SJSA1 (cell line): ENCODE measurements around the gene SYNDIG1. TPM values are rescaled to one million over a fixed set of nuclear protein-coding genes. Genes with fewer than 3 reads are reported as not detected.
A peak's percentile ranks its signal among the peaks of the same experiment; 100 is the strongest.

Experiments used
- DNase-seq, 2 experiments: peaks; one replicate each; pipeline ENCODE4 v3.0.0-alpha.2; 2015 to 2020; ENCODE audit warnings: low spot score in 2 of 2, low read depth in 1 of 2
- H3K27ac ChIP-seq: fragments of 250-450 bp; sonication (Bioruptor Pico); 2 replicates; pipeline ENCODE4 v1.5.1; 2020; ENCODE audit warnings: mild to moderate bottlenecking, moderate library complexity
- H3K27me3 ChIP-seq: fragments of 250-450 bp; sonication (Bioruptor Pico); replicated peaks from 2 replicates; pipeline ENCODE4 v1.5.1; 2020; ENCODE audit warnings: mild to moderate bottlenecking, moderate library complexity
- H3K36me3 ChIP-seq: fragments of 250-450 bp; sonication (Bioruptor Pico); 2 replicates; pipeline ENCODE4 v1.5.1; 2020; ENCODE audit warnings: mild to moderate bottlenecking
- H3K4me1 ChIP-seq: fragments of 250-450 bp; sonication (Bioruptor Pico); replicated peaks from 2 replicates; pipeline ENCODE4 v1.6.1; 2021; ENCODE audit warnings: mild to moderate bottlenecking
- H3K4me3 ChIP-seq: fragments of 250-450 bp; sonication (Bioruptor Pico); 2 replicates; pipeline ENCODE4 v1.5.1; 2020; ENCODE audit warnings: mild to moderate bottlenecking
- H3K9me3 ChIP-seq: fragments of 250-450 bp; sonication (Bioruptor Pico); replicated peaks from 2 replicates; pipeline ENCODE4 v1.5.1; 2020; ENCODE audit warnings: mild to moderate bottlenecking
- total RNA-seq: library from RNA; depleted of rRNA; stranded (reverse); fragments of >200 nt; shearing (Covaris generic); gene quantifications from 2 replicates; pipeline ENCODE4 v1.2.3, GENCODE V29; 2014

SYNDIG1 gene
- total RNA-seq, 1 experiment from 2014 or later: not detected

- Histone ChIP-seq H3K4me3 (no peak overlapping the region), H3K4me1 (no peaks in the 10 kb centered on the region), H3K36me3 (no peaks in the 10 kb centered on the region), H3K9me3 (no peaks in the 10 kb centered on the region), H3K27me3 (no peaks in the 10 kb centered on the region; the same call in 1 of the 2 replicates), H3K27ac (no peak overlapping the region)
- DNase-seq: no peak
These were observed 102.7 kb downstream of the SYNDIG1 start for GRCh38 chr20:24572140-24572539.

DNA sequence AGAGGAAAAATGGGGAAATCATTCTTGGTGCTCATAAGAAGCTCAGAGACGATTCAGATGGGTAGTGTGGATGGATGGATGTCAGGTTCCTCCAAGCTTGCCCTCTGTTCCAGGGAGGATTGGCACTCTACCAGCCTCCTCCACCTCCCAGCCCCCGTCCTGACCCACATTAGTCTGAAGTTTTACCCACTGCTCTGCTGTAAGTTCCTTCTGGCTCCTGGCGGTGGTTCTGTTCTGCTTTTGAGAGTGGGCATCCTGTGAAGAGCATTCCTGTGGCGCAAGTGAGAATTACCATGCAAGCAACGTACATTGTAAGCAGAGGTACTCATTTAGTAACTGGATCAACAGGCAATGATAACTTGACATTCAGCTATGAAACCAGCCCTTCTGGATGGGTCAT lies 103.4 kb downstream of the SYNDIG1 start:
- no peaks in the 10 kb centered on the region for H3K4me1 ChIP-seq
- DNase-seq: no peak
- no peaks in the 10 kb centered on the region for H3K9me3 ChIP-seq
- H3K27ac ChIP-seq: no peak overlapping the region
- no peaks in the 10 kb centered on the region; the same call in 1 of the 2 replicates for H3K27me3 ChIP-seq
- H3K36me3 ChIP-seq: no peaks in the 10 kb centered on the region
- no peak overlapping the region for H3K4me3 ChIP-seq

- no peaks in the 10 kb centered on the region for H3K36me3 ChIP-seq
- H3K27me3 ChIP-seq: no peaks in the 10 kb centered on the region; the same call in 1 of the 2 replicates
- no peak overlapping the region for H3K27ac ChIP-seq
- no peaks in the 10 kb centered on the region for H3K9me3 ChIP-seq
- H3K4me1 ChIP-seq: no peaks in the 10 kb centered on the region
- DNase-seq: no peak
- H3K4me3 ChIP-seq: no peak overlapping the region
These were observed 104.1 kb downstream of the SYNDIG1 start for GRCh38 chr20:24573557-24573956.

GRCh38 chr20:24574307-24574706 lies 104.9 kb downstream of the SYNDIG1 start:
- no peaks in the 10 kb centered on the region; the same call in 1 of the 2 replicates for H3K27me3 ChIP-seq
- no peak overlapping the region for H3K27ac ChIP-seq
- H3K4me1 ChIP-seq: no peaks in the 10 kb centered on the region
- H3K9me3 ChIP-seq: no peaks in the 10 kb centered on the region
- H3K4me3 ChIP-seq: no peak overlapping the region
- H3K36me3 ChIP-seq: no peaks in the 10 kb centered on the region
- no peak for DNase-seq

DNA sequence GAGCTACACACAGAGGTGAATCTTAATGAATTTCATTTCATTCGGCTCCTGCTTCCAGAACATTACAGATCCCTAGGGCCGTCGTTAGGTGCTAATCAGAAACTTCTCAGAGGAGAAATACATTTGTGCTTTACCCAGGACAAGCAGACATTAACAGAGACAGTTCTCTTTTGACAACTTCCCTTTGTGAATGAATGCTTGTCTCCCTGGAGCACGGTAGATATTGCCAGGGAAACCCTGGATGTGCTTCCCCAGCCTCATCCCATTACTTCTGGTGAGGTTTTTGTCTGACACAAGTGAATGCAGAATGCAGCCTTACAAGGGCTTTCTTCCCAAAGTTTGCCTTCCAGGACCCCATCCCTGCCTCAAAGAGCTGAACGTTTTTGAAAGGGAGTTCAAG lies 105.4 kb downstream of the SYNDIG1 start:
- Histone ChIP-seq H3K27ac (no peak overlapping the region), H3K27me3 (no peaks in the 10 kb centered on the region; the same call in 1 of the 2 replicates), H3K4me1 (no peaks in the 10 kb centered on the region), H3K4me3 (no peak overlapping the region), H3K9me3 (no peaks in the 10 kb centered on the region), H3K36me3 (no peaks in the 10 kb centered on the region)
- DNase-seq: no peak

DNA sequence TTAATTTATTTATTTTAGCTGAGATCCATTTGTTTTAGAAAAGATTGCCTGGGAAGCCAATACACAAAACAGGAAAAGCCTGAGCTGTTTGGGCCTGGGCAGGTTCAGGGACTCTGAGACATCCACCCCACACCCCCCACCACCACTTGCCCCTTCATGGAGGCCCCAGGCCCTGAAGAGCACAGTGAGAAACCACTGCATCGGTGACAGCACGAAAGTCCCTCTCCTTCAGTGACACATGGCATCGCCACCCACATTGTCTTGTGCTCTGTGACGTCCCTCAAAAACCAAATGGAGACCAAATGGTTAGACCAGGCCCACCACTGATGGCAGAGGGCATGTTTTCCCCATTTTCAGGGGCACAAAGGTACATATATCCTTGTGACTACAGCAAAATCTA lies 106.4 kb downstream of the SYNDIG1 start:
- Histone ChIP-seq H3K27ac (no peak overlapping the region), H3K27me3 (no peaks in the 10 kb centered on the region; the same call in 1 of the 2 replicates), H3K4me1 (no peaks in the 10 kb centered on the region)

GRCh38 chr20:24576447-24576846 lies 107.0 kb downstream of the SYNDIG1 start:
- H3K4me3 ChIP-seq: no peak overlapping the region
- H3K27ac ChIP-seq: no peak overlapping the region
- no peaks in the 10 kb centered on the region for H3K4me1 ChIP-seq
- no peaks in the 10 kb centered on the region; the same call in 1 of the 2 replicates for H3K27me3 ChIP-seq
- no peak for DNase-seq
- no peaks in the 10 kb centered on the region for H3K36me3 ChIP-seq
- H3K9me3 ChIP-seq: no peaks in the 10 kb centered on the region

More for the DNA sequence above, 106.4 kb downstream of the SYNDIG1 start:
- DNase-seq: no peak
- no peaks in the 10 kb centered on the region for H3K9me3 ChIP-seq
- no peak overlapping the region for H3K4me3 ChIP-seq
- H3K36me3 ChIP-seq: no peaks in the 10 kb centered on the region

- no peak overlapping the region for H3K4me3 ChIP-seq
- no peaks in the 10 kb centered on the region for H3K9me3 ChIP-seq
- H3K27me3 ChIP-seq: no peaks in the 10 kb centered on the region
- H3K36me3 ChIP-seq: no peaks in the 10 kb centered on the region
- no peak overlapping the region for H3K27ac ChIP-seq
- H3K4me1 ChIP-seq: no peaks in the 10 kb centered on the region
- no peak for DNase-seq
These were observed 108.0 kb downstream of the SYNDIG1 start for GRCh38 chr20:24577271-24577909.

- peak in 1 of 2 experiments; percentile 22 for DNase-seq
- no peaks in the 10 kb centered on the region for H3K36me3 ChIP-seq
- no peaks in the 10 kb centered on the region for H3K4me1 ChIP-seq
- no peak overlapping the region for H3K4me3 ChIP-seq
- no peak overlapping the region for H3K27ac ChIP-seq
- no peaks in the 10 kb centered on the region for H3K27me3 ChIP-seq
- no peaks in the 10 kb centered on the region for H3K9me3 ChIP-seq
These were observed 109.4 kb downstream of the SYNDIG1 start for GRCh38 chr20:24578567-24579415.

DNA sequence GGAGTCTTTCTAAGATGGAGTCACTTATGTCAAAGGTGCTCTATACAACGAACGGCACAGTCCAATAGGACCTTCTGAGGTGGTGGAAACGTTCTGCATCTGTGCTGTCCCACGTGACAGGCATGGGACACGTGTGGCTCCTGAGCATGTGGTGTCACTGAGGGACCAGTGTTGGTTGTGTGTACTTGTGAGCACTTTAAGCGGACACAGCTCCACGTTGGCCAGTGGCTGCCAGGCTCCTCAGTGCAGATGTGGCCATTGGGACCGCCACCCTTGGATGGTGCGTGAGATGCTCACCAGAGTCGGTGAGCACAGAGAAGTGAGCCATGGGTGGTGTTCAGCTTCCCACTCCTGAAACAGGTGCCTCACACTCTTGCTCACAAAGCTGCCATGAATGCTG lies 110.0 kb downstream of the SYNDIG1 start:
- H3K4me3 ChIP-seq: no peak overlapping the region
- no peaks in the 10 kb centered on the region for H3K4me1 ChIP-seq
- H3K27ac ChIP-seq: no peak overlapping the region
- no peaks in the 10 kb centered on the region for H3K27me3 ChIP-seq
- H3K36me3 ChIP-seq: no peaks in the 10 kb centered on the region
- H3K9me3 ChIP-seq: no peaks in the 10 kb centered on the region
- DNase-seq: peak in 1 of 2 experiments; percentile 24

- DNase-seq: peak in 1 of 2 experiments; percentile 22
- Histone ChIP-seq H3K4me3 (no peak overlapping the region), H3K4me1 (no peaks in the 10 kb centered on the region), H3K27me3 (no peaks in the 10 kb centered on the region), H3K36me3 (no peaks in the 10 kb centered on the region), H3K9me3 (no peaks in the 10 kb centered on the region), H3K27ac (no peak overlapping the region)
These were observed 110.6 kb downstream of the SYNDIG1 start for GRCh38 chr20:24580006-24580405.

- Histone ChIP-seq H3K36me3 (no peaks in the 10 kb centered on the region), H3K4me3 (no peak overlapping the region)
- DNase-seq: peak in 1 of 2 experiments; percentile 22
These were observed 111.4 kb downstream of the SYNDIG1 start for GRCh38 chr20:24580855-24581254.

DNA sequence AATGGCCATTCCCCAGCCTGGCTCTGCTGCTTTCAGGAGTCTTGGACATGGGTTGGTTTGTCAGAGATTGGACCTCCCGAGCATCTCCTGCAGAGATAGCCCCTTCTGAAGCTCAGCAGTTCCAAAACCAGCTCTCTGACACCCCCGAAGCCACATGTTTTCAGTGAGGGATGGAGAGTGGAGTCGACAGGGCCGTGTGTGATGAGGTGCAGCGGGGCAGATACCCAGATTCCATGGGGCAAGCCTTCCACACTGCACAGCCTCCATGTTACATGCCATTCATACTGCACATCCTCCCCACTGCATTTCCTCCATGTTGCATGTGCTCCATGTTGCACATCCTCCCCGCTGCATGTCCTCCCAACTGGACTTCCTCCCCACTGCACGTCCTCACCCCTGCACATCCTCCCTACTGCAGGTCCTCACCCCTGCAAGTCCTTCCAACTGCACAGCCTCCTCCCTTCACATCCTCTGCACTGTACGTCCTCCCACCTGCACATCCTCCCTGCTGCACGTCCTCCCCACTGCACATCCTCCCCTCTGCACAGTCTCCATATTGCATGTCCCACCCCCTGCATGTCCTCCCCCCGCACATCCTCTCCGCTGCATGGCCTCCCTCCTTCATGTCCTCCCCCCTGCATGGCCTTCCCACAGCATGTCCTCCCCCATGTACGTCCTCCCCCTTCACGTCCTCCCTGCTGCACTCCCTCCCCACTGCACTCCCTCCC lies 112.2 kb downstream of the SYNDIG1 start:
- Histone ChIP-seq H3K27me3 (no peaks in the 10 kb centered on the region), H3K4me3 (no peak overlapping the region), H3K4me1 (no peaks in the 10 kb centered on the region), H3K36me3 (no peaks in the 10 kb centered on the region), H3K9me3 (no peaks in the 10 kb centered on the region), H3K27ac (no peak overlapping the region)
- DNase-seq: peak in 1 of 2 experiments; percentile 35

More at GRCh38 chr20:24580855-24581254, 111.4 kb downstream of the SYNDIG1 start:
- no peaks in the 10 kb centered on the region for H3K27me3 ChIP-seq
- H3K9me3 ChIP-seq: no peaks in the 10 kb centered on the region
- no peaks in the 10 kb centered on the region for H3K4me1 ChIP-seq
- H3K27ac ChIP-seq: no peak overlapping the region
